ENCODE measurements around the gene RNU7-1.
A peak's percentile ranks its signal among the peaks of the same experiment; 100 is the strongest.

The RNU7-1 gene

GRCh38 chr12:6953442-6954315, 10.1 kb downstream of the RNU7-1 start:
- H2AFZ ChIP-seq (ENCODE audit: low read depth, low read length) = peak overlapping the region; percentile 24
- H3K4me1 ChIP-seq (ENCODE audit: insufficient read depth, low read length) = peaks cover 45% of the 10 kb centered on the region
- TF ChIP-seq, protein P1, sequence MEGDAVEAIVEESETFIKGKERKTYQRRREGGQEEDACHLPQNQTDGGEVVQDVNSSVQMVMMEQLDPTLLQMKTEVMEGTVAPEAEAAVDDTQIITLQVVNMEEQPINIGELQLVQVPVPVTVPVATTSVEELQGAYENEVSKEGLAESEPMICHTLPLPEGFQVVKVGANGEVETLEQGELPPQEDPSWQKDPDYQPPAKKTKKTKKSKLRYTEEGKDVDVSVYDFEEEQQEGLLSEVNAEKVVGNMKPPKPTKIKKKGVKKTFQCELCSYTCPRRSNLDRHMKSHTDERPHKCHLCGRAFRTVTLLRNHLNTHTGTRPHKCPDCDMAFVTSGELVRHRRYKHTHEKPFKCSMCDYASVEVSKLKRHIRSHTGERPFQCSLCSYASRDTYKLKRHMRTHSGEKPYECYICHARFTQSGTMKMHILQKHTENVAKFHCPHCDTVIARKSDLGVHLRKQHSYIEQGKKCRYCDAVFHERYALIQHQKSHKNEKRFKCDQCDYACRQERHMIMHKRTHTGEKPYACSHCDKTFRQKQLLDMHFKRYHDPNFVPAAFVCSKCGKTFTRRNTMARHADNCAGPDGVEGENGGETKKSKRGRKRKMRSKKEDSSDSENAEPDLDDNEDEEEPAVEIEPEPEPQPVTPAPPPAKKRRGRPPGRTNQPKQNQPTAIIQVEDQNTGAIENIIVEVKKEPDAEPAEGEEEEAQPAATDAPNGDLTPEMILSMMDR (IDR thresholded peaks at IDR 0.05; ENCODE audit: borderline replicate concordance, extremely low read depth, low read length, poor library complexity, severe bottlenecking) = no peak
- no peak for TF ChIP-seq EZH2 (IDR thresholded peaks at IDR 0.05; ENCODE audit: borderline replicate concordance, low read depth, low read length, severe bottlenecking)
- peak overlapping the region; percentile 50 for H3K4me2 ChIP-seq (ENCODE audit: insufficient read depth, low read length)
- H3K9ac ChIP-seq (ENCODE audit: low read depth, low read length) = peak overlapping the region; percentile 40
- peak; percentile 81 for DNase-seq
- peak overlapping the region; percentile 76 for H3K27ac ChIP-seq (ENCODE audit: low read length)
- no peaks in the 10 kb centered on the region for H3K9me3 ChIP-seq (ENCODE audit: insufficient read depth, low read length, severe bottlenecking)
- no peaks in the 10 kb centered on the region for H3K79me2 ChIP-seq (ENCODE audit: insufficient read depth, low read length)
- H3K36me3 ChIP-seq (ENCODE audit: insufficient read depth, low read length) = no peaks in the 10 kb centered on the region
- H4K20me1 ChIP-seq (ENCODE audit: insufficient read depth, low read length) = no peaks in the 10 kb centered on the region
- no peaks in the 10 kb centered on the region for H3K27me3 ChIP-seq (ENCODE audit: insufficient read depth, low read length, poor library complexity)
- peak; percentile 82 for ATAC-seq (ENCODE audit: insufficient read depth, low read depth)
- peak overlapping the region in 1 of 2 experiments; percentile 30; a peak in 1 of 4 replicates for H3K4me3 ChIP-seq (ENCODE audit: low read depth in 1 of 2, low read length in 2 of 2)

GRCh38 chr12:6954316-6955107, 10.9 kb downstream of the RNU7-1 start:
- H3K27me3 ChIP-seq (ENCODE audit: insufficient read depth, low read length, poor library complexity) = no peaks in the 10 kb centered on the region
- H3K27ac ChIP-seq (ENCODE audit: low read length) = peak overlapping the region; percentile 76
- DNase-seq = no peak
- peak overlapping the region; percentile 24; the same call in 1 of the 2 replicates for H2AFZ ChIP-seq (ENCODE audit: low read depth, low read length)
- H3K4me1 ChIP-seq (ENCODE audit: insufficient read depth, low read length) = peaks cover 54% of the 10 kb centered on the region
- ATAC-seq (ENCODE audit: insufficient read depth, low read depth) = no peak
- peak overlapping the region; percentile 31 for H3K9ac ChIP-seq (ENCODE audit: low read depth, low read length)
- no peaks in the 10 kb centered on the region for H3K36me3 ChIP-seq (ENCODE audit: insufficient read depth, low read length)
- peak overlapping the region in 1 of 2 experiments; percentile 28; a peak in 1 of 4 replicates for H3K4me3 ChIP-seq (ENCODE audit: low read depth in 1 of 2, low read length in 2 of 2)
- H3K79me2 ChIP-seq (ENCODE audit: insufficient read depth, low read length) = no peaks in the 10 kb centered on the region
- H3K4me2 ChIP-seq (ENCODE audit: insufficient read depth, low read length) = peak overlapping the region; percentile 50
- H3K9me3 ChIP-seq (ENCODE audit: insufficient read depth, low read length, severe bottlenecking) = no peaks in the 10 kb centered on the region
- TF ChIP-seq EZH2 (IDR thresholded peaks at IDR 0.05; ENCODE audit: borderline replicate concordance, low read depth, low read length, severe bottlenecking) = no peak
- TF ChIP-seq, protein P1 (IDR thresholded peaks at IDR 0.05; ENCODE audit: borderline replicate concordance, extremely low read depth, low read length, poor library complexity, severe bottlenecking) = no peak
- H4K20me1 ChIP-seq (ENCODE audit: insufficient read depth, low read length) = no peaks in the 10 kb centered on the region

DNA sequence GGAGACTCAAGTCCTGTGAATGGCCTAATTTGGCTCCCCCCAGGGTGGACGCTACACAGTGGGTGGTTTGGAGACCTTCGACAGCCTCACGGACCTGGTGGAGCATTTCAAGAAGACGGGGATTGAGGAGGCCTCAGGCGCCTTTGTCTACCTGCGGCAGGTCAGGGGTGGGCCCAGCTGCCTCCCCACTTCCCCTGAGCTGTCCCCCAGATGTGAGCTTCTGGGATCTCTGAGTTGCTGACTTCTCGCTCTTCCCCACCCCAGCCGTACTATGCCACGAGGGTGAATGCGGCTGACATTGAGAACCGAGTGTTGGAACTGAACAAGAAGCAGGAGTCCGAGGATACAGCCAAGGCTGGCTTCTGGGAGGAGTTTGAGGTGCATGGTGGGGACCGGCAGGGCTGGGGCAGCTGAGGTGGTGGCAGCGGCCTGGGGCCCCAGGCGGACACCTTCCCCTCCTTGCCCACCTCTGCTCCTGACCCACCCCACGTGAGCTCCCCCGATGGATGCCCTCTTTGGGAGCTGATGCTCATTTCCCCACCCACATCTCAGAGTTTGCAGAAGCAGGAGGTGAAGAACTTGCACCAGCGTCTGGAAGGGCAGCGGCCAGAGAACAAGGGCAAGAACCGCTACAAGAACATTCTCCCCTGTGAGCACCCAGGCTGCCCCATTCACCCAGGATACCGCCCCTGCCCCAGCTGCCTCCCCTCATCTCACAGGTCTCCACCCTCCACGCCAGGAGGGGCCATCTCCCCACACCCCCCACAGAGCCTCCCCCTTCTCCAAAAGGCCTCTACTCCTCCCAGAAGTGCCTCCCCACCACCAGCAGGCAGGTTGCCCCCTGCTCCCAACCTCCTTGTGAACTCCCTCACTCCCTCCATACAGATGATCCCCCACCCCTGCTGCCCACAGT, 11.7 kb downstream of the RNU7-1 start:
- Histone ChIP-seq H3K4me1 (ENCODE audit: insufficient read depth, low read length) (peaks cover 57% of the 10 kb centered on the region), H2AFZ (ENCODE audit: low read depth, low read length) (no peak overlapping the region), H3K27me3 (ENCODE audit: insufficient read depth, low read length, poor library complexity) (no peaks in the 10 kb centered on the region), H3K36me3 (ENCODE audit: insufficient read depth, low read length) (no peaks in the 10 kb centered on the region), H3K79me2 (ENCODE audit: insufficient read depth, low read length) (no peaks in the 10 kb centered on the region), H4K20me1 (ENCODE audit: insufficient read depth, low read length) (no peaks in the 10 kb centered on the region), H3K9ac (ENCODE audit: low read depth, low read length) (no peak overlapping the region), H3K4me3 (ENCODE audit: low read depth in 1 of 2, low read length in 2 of 2) (no peak overlapping the region), H3K9me3 (ENCODE audit: insufficient read depth, low read length, severe bottlenecking) (no peaks in the 10 kb centered on the region), H3K27ac (ENCODE audit: low read length) (no peak overlapping the region), H3K4me2 (ENCODE audit: insufficient read depth, low read length) (no peak overlapping the region)
- TF ChIP-seq EZH2 (IDR thresholded peaks at IDR 0.05; ENCODE audit: borderline replicate concordance, low read depth, low read length, severe bottlenecking) = no peak
- TF ChIP-seq, protein P1 (IDR thresholded peaks at IDR 0.05; ENCODE audit: borderline replicate concordance, extremely low read depth, low read length, poor library complexity, severe bottlenecking) = no peak
- no peak for ATAC-seq (ENCODE audit: insufficient read depth, low read depth)
- DNase-seq = no peak
